Measurements from ENCODE around the gene PIRT.
"Not testable (repeated sequence)": the region's sequence is repeated elsewhere in the genome, so short reads cannot be mapped to it uniquely, and the experiment has no call there.

Gene PIRT

DNA sequence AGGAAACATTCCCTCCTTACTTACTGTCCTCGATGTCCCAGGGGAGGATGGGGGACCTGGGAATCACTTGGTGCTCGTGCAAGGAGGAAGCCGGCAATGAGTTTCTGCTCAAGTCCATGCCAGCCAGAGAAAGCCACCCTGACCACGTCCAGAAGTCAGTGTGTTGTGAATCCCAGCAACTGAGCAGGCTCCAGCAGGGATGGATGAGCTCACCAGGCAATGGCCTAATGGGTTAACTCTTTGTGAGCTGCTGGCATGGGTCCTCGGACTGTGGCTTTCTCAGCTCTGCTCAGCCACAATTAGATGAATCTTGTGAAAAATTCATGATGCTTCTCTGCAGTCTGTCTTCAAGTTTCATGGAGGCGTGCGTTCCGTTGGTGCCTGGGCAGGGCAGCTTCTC is at the start of gene PIRT:
PIRT (minus strand) TSS at position 167 of the 400 bp plus-strand sequence. CDS start 12,442 bp downstream, outside the sequence.
- Mint-ChIP-seq H3K27ac (no peak within 1 kb of the TSS), H3K4me1 (no peaks in the 10 kb centered on the region), H3K9me3 (no peaks in the 10 kb centered on the region), H3K27me3 (no peaks in the 10 kb centered on the region), H3K4me3 (no peak within 1 kb of the TSS)
- no peak for ATAC-seq
- DNase-seq = no peak

DNA sequence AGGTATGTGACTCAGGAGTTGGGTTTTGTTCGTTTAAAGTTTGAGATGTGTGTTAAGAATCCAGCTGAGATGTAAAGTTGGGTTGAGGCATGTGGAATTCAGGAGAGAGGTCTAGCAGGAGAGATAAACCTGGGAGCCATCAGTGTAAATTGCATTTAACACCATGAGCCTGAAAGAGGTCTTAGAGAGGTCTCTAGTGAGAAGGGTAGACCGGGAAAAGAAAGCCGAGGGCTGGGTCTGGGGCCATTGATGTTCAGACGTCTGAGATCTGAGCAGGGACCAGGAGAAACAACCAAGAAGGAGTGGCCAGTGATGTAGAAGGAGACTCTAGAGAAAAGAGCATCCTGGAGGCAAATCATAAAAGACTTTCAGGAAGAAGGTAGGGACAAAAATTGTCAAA is 44.1 kb upstream of the PIRT start:
- Mint-ChIP-seq H3K4me3 (no peak overlapping the region), H3K9me3 (no peaks in the 10 kb centered on the region), H3K27me3 (peaks cover 24% of the 10 kb centered on the region), H3K4me1 (no peaks in the 10 kb centered on the region), H3K27ac (no peak overlapping the region)
- no peak for DNase-seq
- no peak for ATAC-seq

DNA sequence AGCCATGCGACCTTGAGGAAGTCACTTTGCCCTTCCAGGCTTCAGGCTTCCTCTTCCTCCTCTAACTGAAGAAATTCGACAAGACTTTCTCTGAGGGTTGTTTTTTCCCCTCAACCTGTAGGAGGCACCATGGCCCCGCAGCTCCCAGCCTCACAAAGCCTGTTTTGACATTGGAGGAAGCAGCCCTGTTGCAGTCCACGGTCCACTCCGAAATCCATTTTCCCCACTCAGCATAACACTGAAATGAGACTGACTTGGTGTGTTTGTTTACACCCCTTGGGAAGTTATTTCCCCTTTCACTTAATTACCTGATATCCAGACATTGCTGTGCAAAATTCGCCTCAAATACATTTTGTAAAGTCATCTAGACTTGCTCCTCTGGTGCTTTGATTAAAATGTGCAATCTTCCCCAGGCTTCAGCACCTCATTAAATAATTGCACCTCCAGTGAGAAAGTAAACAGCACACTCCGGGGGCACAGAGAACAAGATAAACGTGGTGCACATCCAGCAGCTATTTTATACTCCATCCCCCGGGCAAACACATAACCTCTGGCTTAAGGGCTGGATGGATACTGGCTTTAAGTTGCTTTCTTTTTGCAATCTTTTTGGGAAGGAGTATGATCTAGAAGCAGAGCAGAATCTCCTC is 41.4 kb upstream of the PIRT start:
- Mint-ChIP-seq H3K4me1 (no peaks in the 10 kb centered on the region), H3K27ac (no peak overlapping the region), H3K27me3 (peaks cover 37% of the 10 kb centered on the region), H3K9me3 (no peaks in the 10 kb centered on the region), H3K4me3 (no peak overlapping the region)
- no peak for ATAC-seq
- no peak for DNase-seq

DNA sequence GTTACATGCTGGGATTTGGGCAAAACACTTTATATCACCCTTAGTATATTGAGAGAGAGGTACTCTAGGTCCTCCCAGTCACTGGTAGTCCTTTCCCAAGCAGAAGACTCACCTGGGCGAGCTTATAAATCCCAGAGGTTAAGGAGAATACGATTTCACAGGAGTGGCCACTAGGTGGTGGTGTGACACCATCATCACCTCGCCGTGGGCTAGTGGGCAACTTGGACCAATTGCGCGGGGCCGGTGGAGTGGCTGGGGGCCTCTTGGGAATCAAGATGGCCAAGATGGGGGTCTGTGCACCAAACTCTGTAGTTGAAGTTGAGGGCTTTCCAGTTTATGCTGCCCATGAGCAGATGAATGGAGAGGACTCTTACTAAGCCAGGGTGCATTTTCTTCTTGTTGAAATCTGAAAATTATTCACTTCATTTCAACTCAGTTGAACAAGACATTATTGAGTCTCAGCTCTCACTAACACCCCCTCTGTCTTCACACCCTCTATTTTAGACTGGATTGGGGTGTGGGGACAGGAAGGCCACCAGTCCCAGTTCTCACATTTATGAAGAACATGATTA is 38.2 kb upstream of the PIRT start:
- H3K27me3 Mint-ChIP-seq = peaks cover 46% of the 10 kb centered on the region
- peak; percentile 13 to 21 for DNase-seq
- H3K4me3 Mint-ChIP-seq = no peak overlapping the region
- no peaks in the 10 kb centered on the region for H3K4me1 Mint-ChIP-seq
- H3K27ac Mint-ChIP-seq = no peak overlapping the region
- no peak for ATAC-seq
- H3K9me3 Mint-ChIP-seq = no peaks in the 10 kb centered on the region

DNA sequence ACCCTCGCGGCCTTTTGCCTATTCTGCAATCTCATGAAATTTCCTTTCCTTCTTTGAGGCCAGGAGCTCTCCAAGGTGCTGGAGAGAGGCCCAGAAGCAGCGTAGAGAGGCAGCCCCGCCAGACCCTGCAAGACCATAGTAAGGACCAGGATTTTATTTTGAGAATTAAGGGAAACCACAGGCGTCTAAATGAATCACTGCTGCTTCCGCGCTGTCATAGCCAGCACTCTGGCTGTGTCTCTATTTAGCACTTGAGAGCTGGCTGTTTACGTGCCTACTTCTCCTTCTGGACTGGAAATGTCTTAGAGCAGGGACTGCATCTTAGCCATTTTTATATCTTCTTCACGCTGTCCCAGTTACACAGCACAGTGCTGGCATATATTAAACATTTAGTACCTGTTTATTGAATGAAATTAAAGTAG is 37.6 kb upstream of the PIRT start:
- DNase-seq (no peak), ATAC-seq (no peak)
- Mint-ChIP-seq H3K4me1 (no peaks in the 10 kb centered on the region), H3K27me3 (peaks cover 46% of the 10 kb centered on the region), H3K9me3 (no peaks in the 10 kb centered on the region), H3K4me3 (no peak overlapping the region), H3K27ac (no peak overlapping the region)

DNA sequence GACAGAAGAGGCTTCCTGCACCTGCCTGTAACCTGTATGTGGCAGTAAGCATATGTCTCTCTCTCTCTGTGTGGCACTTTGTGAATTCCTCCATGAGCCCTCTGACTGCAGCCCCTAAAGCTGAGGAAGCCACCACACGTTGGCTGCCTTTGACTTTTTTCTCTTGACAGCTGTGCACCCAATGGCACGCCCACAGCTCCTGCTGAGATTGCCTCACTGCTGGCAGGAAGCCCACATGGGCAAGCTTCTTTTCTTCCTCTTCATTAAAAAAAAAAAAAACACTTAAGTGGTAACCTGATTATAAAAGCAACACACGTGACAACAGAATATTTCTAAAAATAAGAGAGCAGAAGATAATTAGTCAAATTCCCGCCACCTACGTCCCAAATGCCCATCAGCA is 34.0 kb upstream of the PIRT start:
- no peaks in the 10 kb centered on the region for H3K4me1 Mint-ChIP-seq
- no peak overlapping the region for H3K4me3 Mint-ChIP-seq
- peaks cover 9 to 12% of the 10 kb centered on the region in 2 donors for H3K9me3 Mint-ChIP-seq
- ATAC-seq (no peak), DNase-seq (no peak)
- H3K27me3 Mint-ChIP-seq = peaks cover 22% of the 10 kb centered on the region
- H3K27ac Mint-ChIP-seq = no peak overlapping the region

DNA sequence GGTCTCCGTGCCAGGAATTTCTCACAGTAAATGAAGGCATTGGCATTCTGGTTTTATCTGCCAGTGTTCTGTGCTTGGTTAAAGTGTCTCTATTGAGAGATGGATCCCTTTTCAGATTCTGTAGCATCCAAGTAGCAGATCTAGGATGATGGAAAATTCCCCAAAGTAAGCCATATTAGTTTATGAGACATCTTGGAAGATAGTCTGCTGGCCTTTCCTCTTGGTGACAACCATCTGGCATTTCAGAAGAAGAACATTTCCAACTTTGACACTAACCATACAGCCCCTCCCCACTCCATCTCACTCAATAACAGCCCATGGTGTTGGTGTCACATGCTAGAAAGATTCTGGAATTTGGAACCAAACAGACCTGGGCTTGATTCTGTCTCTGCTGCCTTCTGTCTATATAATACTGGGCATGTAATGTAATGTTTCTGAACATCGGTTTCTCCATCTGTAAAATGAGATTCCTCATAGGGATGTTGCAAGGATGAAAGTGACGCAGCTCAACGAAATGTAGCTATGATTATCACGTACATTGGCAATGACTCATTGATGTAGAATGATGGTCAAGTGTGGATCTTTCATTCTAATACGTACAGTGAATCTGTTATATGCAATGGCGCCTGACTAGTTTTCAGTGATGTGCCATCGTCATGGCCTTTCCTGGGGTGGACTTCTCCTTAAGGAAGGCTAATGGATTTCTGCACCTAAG is 32.6 kb upstream of the PIRT start:
- Mint-ChIP-seq H3K27ac (no peak overlapping the region), H3K4me1 (no peaks in the 10 kb centered on the region), H3K9me3 (peaks cover 9 to 13% of the 10 kb centered on the region in 2 donors), H3K27me3 (peaks cover 16% of the 10 kb centered on the region), H3K4me3 (no peak overlapping the region)
- DNase-seq (no peak), ATAC-seq (no peak)

DNA sequence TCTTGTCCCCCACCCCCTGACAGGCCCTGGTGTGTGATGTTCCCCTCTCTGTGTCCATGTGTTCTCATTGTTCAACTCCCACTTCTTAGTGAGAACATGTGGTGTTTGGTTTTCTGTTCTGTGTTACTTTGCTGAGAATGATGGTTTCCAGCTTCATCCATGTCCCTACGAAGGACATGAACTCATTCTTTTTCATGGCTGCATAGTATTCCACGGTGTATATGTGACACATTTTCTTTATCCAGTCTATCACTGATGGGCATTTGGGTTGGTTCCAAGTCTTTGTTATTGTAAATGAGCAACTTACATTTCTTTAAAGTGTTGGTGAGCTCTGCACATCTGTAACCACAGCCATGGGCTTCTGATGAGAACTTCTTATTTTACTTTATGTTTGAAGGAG is 30.9 kb upstream of the PIRT start:
- not testable (repeated sequence) for H3K4me1 Mint-ChIP-seq, H3K27ac Mint-ChIP-seq, DNase-seq, H3K4me3 Mint-ChIP-seq, ATAC-seq
- H3K27me3 Mint-ChIP-seq = peaks cover 11% of the 10 kb centered on the region
- H3K9me3 Mint-ChIP-seq = peaks cover 9 to 13% of the 10 kb centered on the region in 2 donors

GRCh38 chr17:10859051-10859450 is 21.2 kb upstream of the PIRT start:
- no peak overlapping the region for H3K27ac Mint-ChIP-seq
- no peaks in the 10 kb centered on the region for H3K27me3 Mint-ChIP-seq
- ATAC-seq (no peak), DNase-seq (no peak)
- H3K9me3 Mint-ChIP-seq = peaks cover 11 to 16% of the 10 kb centered on the region in 2 donors
- H3K4me3 Mint-ChIP-seq = no peak overlapping the region
- H3K4me1 Mint-ChIP-seq = no peaks in the 10 kb centered on the region

DNA sequence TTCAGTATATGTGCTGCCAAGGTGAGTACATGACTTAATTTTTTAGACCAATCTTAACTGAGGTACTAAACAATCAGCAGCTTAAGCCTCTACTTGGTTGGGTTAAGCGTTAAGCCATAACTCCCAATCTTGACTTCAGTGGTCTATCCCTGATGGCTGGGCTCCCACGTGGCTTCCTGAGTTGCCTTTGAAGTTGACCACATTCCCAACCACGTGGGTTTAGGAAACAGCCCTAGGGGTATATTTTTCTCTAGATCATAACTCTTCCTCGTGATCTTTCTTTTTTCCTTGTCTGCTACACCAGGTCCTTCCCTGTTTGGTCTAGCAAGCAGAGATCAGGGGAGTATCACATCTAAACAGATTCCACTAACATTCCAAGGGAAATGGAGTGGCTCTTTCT is 20.1 kb upstream of the PIRT start:
- DNase-seq (no peak), ATAC-seq (no peak)
- no peak overlapping the region for H3K27ac Mint-ChIP-seq
- H3K4me3 Mint-ChIP-seq = no peak overlapping the region
- no peaks in the 10 kb centered on the region for H3K27me3 Mint-ChIP-seq
- H3K4me1 Mint-ChIP-seq = no peaks in the 10 kb centered on the region
- H3K9me3 Mint-ChIP-seq = peaks cover 7 to 10% of the 10 kb centered on the region in 2 donors

DNA sequence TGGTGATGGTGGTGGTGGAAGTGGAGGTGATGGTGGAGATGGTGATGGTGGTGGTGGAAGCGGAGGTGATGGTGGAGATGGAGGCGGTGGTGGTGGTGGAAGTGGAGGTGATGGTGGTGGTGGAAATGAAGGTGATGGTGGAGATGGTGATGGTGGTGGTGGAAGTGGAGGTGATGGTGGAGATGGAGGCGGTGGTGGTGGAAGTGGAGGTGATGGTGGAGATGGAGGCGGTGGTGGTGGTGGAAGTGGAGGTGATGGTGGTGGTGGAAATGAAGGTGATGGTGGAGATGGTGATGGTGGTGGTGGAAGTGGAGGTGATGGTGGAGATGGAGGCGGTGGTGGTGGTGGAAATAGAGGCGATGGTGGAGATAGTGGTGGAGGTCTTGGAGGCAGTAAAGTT is 8.7 kb upstream of the PIRT start:
- not testable (repeated sequence) for ATAC-seq, H3K4me3 Mint-ChIP-seq, H3K27ac Mint-ChIP-seq, H3K27me3 Mint-ChIP-seq, DNase-seq, H3K9me3 Mint-ChIP-seq
- peaks cover 14% of the 10 kb centered on the region for H3K4me1 Mint-ChIP-seq

DNA sequence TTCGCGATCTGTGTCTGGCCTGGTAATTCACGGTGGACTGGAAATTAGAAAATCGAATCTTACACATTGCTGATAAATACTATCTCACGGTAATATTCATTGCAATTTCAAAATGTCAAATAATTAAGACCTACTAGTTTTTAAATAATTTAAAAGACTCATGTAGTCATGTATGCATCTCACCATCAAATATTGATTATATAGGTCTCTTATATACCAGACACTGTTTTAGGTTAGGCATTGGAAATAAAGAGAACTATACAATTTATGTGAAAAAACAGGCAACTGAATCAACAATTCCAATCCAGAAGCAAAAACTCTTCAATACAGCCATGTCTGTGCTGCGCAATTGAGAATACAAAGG is 7.5 kb upstream of the PIRT start:
- H3K4me3 Mint-ChIP-seq = peak overlapping the region in 1 of 2 donors; percentile 81

DNA sequence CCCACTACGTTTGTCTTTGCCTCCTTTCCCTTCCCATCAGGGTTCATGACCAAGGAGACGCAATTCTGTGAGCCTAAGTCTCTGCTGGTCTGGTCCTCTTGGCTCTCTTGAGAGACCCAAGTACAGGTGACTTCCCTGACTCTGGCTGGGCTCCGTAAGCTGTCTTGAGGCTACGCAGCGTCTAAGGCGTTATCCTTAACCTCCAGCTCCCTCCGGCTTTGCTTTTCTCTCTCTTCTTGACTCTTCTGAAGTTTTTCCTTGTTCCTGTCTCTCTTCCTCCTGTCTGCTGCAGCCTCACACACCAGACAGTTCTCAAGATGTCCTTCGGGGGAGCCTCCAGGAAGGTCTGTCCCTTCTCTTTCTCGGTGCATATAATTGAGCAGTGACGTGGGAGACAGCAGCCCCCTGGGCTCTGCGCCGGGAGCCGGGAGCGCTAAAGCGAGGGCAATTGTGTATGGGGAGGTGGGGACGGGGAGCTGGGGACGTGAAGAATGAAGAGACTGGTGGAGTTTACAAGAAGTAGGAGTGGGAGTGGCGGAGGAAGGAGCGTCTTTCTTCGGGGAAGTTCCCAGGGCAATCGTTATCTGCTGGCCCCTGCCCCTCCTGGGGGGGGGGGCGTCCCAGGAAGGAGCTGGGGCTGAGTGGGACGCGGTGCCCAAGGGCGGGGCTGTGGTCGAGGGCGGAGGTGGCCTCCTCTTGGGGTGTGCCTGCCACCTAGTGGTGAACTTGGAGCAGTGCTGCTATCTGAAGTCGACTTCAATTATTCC is 6.9 kb upstream of the PIRT start:
- Mint-ChIP-seq H3K9me3 (no peaks in the 10 kb centered on the region), H3K27ac (no peak overlapping the region), H3K4me1 (peaks cover 14% of the 10 kb centered on the region), H3K4me3 (peak overlapping the region; percentile 81 to 82), H3K27me3 (peaks cover 9% of the 10 kb centered on the region)
- DNase-seq = peak; percentile 57 to 70
- peak; percentile 90 for ATAC-seq

More for the DNA sequence above, 7.5 kb upstream of the PIRT start:
- Mint-ChIP-seq H3K4me1 (peaks cover 14% of the 10 kb centered on the region), H3K27me3 (peaks cover 9% of the 10 kb centered on the region), H3K9me3 (no peaks in the 10 kb centered on the region), H3K27ac (no peak overlapping the region)
- ATAC-seq (no peak), DNase-seq (no peak)

GRCh38 chr17:10843811-10844210 is 5.9 kb upstream of the PIRT start:
- ATAC-seq = no peak
- Mint-ChIP-seq H3K9me3 (no peaks in the 10 kb centered on the region), H3K4me1 (peaks cover 14% of the 10 kb centered on the region), H3K27me3 (peaks cover 9% of the 10 kb centered on the region), H3K4me3 (peak overlapping the region in 1 of 2 donors; percentile 36), H3K27ac (no peak overlapping the region)
- DNase-seq = no peak

- H3K27me3 Mint-ChIP-seq = peaks cover 9% of the 10 kb centered on the region
- peak overlapping the region in 1 of 2 donors; percentile 55 for H3K27ac Mint-ChIP-seq
- ATAC-seq (no peak), DNase-seq (no peak)
- peaks cover 14% of the 10 kb centered on the region for H3K4me1 Mint-ChIP-seq
- H3K9me3 Mint-ChIP-seq = no peaks in the 10 kb centered on the region
- no peak overlapping the region for H3K4me3 Mint-ChIP-seq
Observed at GRCh38 chr17:10842658-10843057, 4.8 kb upstream of the PIRT start.

- Mint-ChIP-seq H3K9me3 (no peaks in the 10 kb centered on the region), H3K27me3 (peaks cover 3% of the 10 kb centered on the region), H3K4me1 (no peaks in the 10 kb centered on the region), H3K4me3 (no peak overlapping the region), H3K27ac (no peak overlapping the region)
- ATAC-seq = no peak
- no peak for DNase-seq
Observed at GRCh38 chr17:10838682-10839081, 795 bp upstream of the PIRT start.

Data from stimulated activated naive CD8-positive, alpha-beta T cell treated with anti-CD3 and anti-CD28 coated beads, Interleukin-15, amount 100 ng/mL, for 72 hours (primary cell).